ENCODE measurements around the gene ABCA2.

The ABCA2 gene

GRCh38 chr9:136969774-136970173 is 58.3 kb downstream of the ABCA2 start:
- DNase-seq (ENCODE audit: low read depth), result no peak
- no peak overlapping the region for H3K4me3 ChIP-seq (ENCODE audit: low read length)
- TF ChIP-seq CTCF (conservative IDR thresholded peaks at IDR 0.05; ENCODE audit: low read depth, low read length), result no peak

- no peak for TF ChIP-seq CTCF (conservative IDR thresholded peaks at IDR 0.05; ENCODE audit: low read depth, low read length)
- H3K4me3 ChIP-seq (ENCODE audit: low read length), result no peak overlapping the region
- no peak for DNase-seq (ENCODE audit: low read depth)
These were observed 58.9 kb downstream of the ABCA2 start for GRCh38 chr9:136969150-136969549.

GRCh38 chr9:136968333-136969127 is 59.5 kb downstream of the ABCA2 start:
- DNase-seq (ENCODE audit: low read depth), result no peak
- no peak for TF ChIP-seq CTCF (conservative IDR thresholded peaks at IDR 0.05; ENCODE audit: low read depth, low read length)
- no peak overlapping the region for H3K4me3 ChIP-seq (ENCODE audit: low read length)

- DNase-seq (ENCODE audit: low read depth), result no peak
- TF ChIP-seq CTCF (conservative IDR thresholded peaks at IDR 0.05; ENCODE audit: low read depth, low read length), result no peak
- peak overlapping the region; percentile 4 for H3K4me3 ChIP-seq (ENCODE audit: low read length)
These were observed 62.1 kb downstream of the ABCA2 start for GRCh38 chr9:136965771-136966484.

- no peak for DNase-seq (ENCODE audit: low read depth)
- H3K4me3 ChIP-seq (ENCODE audit: low read length), result no peak overlapping the region
- TF ChIP-seq CTCF (conservative IDR thresholded peaks at IDR 0.05; ENCODE audit: low read depth, low read length), result no peak
These were observed 63.1 kb downstream of the ABCA2 start for GRCh38 chr9:136964833-136965422.

- no peak overlapping the region for H3K4me3 ChIP-seq (ENCODE audit: low read length)
- DNase-seq (ENCODE audit: low read depth), result no peak
- no peak for TF ChIP-seq CTCF (conservative IDR thresholded peaks at IDR 0.05; ENCODE audit: low read depth, low read length)
These were observed 63.8 kb downstream of the ABCA2 start for GRCh38 chr9:136964171-136964689.
